HepG2 (cell line): Measurements from ENCODE around the gene NHLH2. TPM values are rescaled to one million over a fixed set of nuclear protein-coding genes. Genes with fewer than 3 reads are reported as not detected.

Source experiments
- ATAC-seq: fragments of 200-7000 bp; cut with Tn5 transposase; 3 replicates; pipeline ENCODE4 v1.9.1; 2020; ENCODE audit warnings: mild to moderate bottlenecking, moderate library complexity
- BruUV-seq: library from RNA; stranded (reverse); fragments of 400-500 nt; replicated peaks from 2 replicates; lab custom pipeline; 2021; lab: Mats Ljungman, UMichigan
- CTCF ChIA-PET: fragments of 300-600 bp; formaldehyde crosslinking; extraction: SDS; loops from one replicate; lab custom pipeline; 2021; ENCODE audit warnings: low total read pairs, inconsistent platforms, low intra/inter-chr PET ratio; lab: Yijun Ruan, JAX
- POLR2A ChIA-PET: fragments of 350-600 bp; sonication (Branson Sonifier 250); formaldehyde crosslinking; loops from one replicate; lab custom pipeline; 2020; ENCODE audit warnings: antibody characterized with exemption, inconsistent platforms; lab: Yijun Ruan, JAX
- DNase-seq: peaks from one replicate; pipeline ENCODE4 v3.0.0-alpha.2; 2015; ENCODE audit warnings: low spot score
- FAIRE-seq: peaks from 3 replicates; lab custom pipeline; 2011; peaks lifted over from hg19 to GRCh38; lab: Jason Lieb, UNC
- H2AFZ ChIP-seq: one replicate; pipeline ENCODE4 v1.6.1; 2011; ENCODE audit warnings: low read length, inconsistent platforms
- H3K27ac ChIP-seq: fragments of 300-600 bp; 3 replicates; pipeline ENCODE4 v1.8.0; 2011; ENCODE audit warnings: mixed run types, mild to moderate bottlenecking, mixed read lengths, low read length, inconsistent platforms; ENCODE audit not compliant: insufficient read depth; ENCODE audit errors: extremely low read length
- H3K27me3 ChIP-seq, 2 experiments: fragments of 200-600 bp in 1 of 2; 2 replicates in 1 of 2; 3 replicates in 1 of 2; pipeline versions ENCODE4 v1.6.0 to v1.8.0; 2011; ENCODE audit warnings: low read length in 2 of 2, mild to moderate bottlenecking in 2 of 2, moderate library complexity in 2 of 2, inconsistent platforms in 1 of 2; ENCODE audit not compliant: insufficient read depth in 2 of 2, control insufficient read depth in 1 of 2
- H3K36me3 ChIP-seq, 2 experiments: fragments of 200-600 bp in 1 of 2; replicated peaks in 1 of 2; 2 replicates in 1 of 2; 3 replicates in 1 of 2; pipeline versions ENCODE4 v1.5.1 to v1.8.0; 2011; ENCODE audit warnings: low read length in 2 of 2, inconsistent platforms in 1 of 2; ENCODE audit not compliant: insufficient read depth in 2 of 2, control insufficient read depth in 1 of 2
- H3K4me1 ChIP-seq: 2 replicates; pipeline ENCODE4 v1.5.1; 2012; ENCODE audit warnings: low read length, inconsistent platforms; ENCODE audit not compliant: insufficient read depth
- H3K4me2 ChIP-seq: 2 replicates; pipeline ENCODE4 v1.6.0; 2011; ENCODE audit warnings: low read depth, low read length, inconsistent platforms
- H3K4me3 ChIP-seq, 3 experiments: fragments of 200-600 bp in 1 of 3; sonication (generic), shearing (Covaris generic) in 1 of 3; replicated peaks in 1 of 3; 2 replicates each; pipeline ENCODE4 v1.5.1; 2011 to 2016; ENCODE audit warnings: low read length in 3 of 3, inconsistent platforms in 2 of 3, low read depth in 2 of 3, mild to moderate bottlenecking in 2 of 3, control low read depth in 1 of 3, mixed read lengths in 1 of 3; ENCODE audit not compliant: insufficient read depth in 1 of 3
- H3K79me2 ChIP-seq: one replicate; pipeline ENCODE4 v1.6.1; 2011; ENCODE audit warnings: low read length, inconsistent platforms; ENCODE audit not compliant: insufficient read depth
- H3K9ac ChIP-seq: 2 replicates; pipeline ENCODE4 v1.6.0; 2011; ENCODE audit warnings: mild to moderate bottlenecking, low read depth, low read length, inconsistent platforms; ENCODE audit not compliant: insufficient read depth
- H3K9me3 ChIP-seq: 2 replicates; pipeline ENCODE4 v1.5.1; 2012; ENCODE audit warnings: mild to moderate bottlenecking, low read length
- H4K20me1 ChIP-seq: 2 replicates; pipeline ENCODE4 v1.6.0; 2011; ENCODE audit warnings: inconsistent platforms, mild to moderate bottlenecking, low read length, moderate library complexity; ENCODE audit not compliant: insufficient read depth
- EZH2 ChIP-seq: conservative IDR thresholded peaks from 2 replicates; pipeline ENCODE4 v1.6.1; 2012; ENCODE audit warnings: mild to moderate bottlenecking, low read depth, low read length, moderate library complexity
- MAZ ChIP-seq, 2 experiments: sonication (generic) in 1 of 2; formaldehyde crosslinking in 1 of 2; IDR thresholded peaks; 2 replicates each; pipeline versions ENCODE4 v1.5.0 to v1.6.1; 2012 to 2020; ENCODE audit warnings: low read depth in 2 of 2, mild to moderate bottlenecking in 2 of 2, borderline replicate concordance in 1 of 2, improper control_type of control experiment in 1 of 2, low read length in 1 of 2, missing genetic modification reagents in 1 of 2, moderate library complexity in 1 of 2
- MLLT10 ChIP-seq: sonication (generic); formaldehyde crosslinking; IDR thresholded peaks from 2 replicates; pipeline ENCODE4 v1.4.0; 2020; ENCODE audit warnings: missing genetic modification reagents
- NFE2L2 ChIP-seq: fragments of 150-350 bp; IDR thresholded peaks from 2 replicates; pipeline ENCODE4 v1.6.1; 2014; ENCODE audit warnings: low read length
- ZC3H4 ChIP-seq: sonication (generic); formaldehyde crosslinking; IDR thresholded peaks from 2 replicates; pipeline ENCODE4 v1.4.0; 2020; ENCODE audit warnings: missing genetic modification reagents, borderline replicate concordance
- ZFP36 ChIP-seq: fragments of 150-350 bp; IDR thresholded peaks from 2 replicates; pipeline ENCODE4 v1.6.1; 2018; ENCODE audit warnings: borderline replicate concordance, low read length, low read depth; ENCODE audit not compliant: partially characterized antibody
- ZNF205 ChIP-seq: IDR thresholded peaks from 2 replicates; pipeline ENCODE4 v1.6.1; 2018; ENCODE audit warnings: missing biosample characterization, missing genetic modification reagents
- ZNF441 ChIP-seq: sonication (generic); formaldehyde crosslinking; IDR thresholded peaks from 2 replicates; pipeline ENCODE4 v1.7.0; 2021; ENCODE audit warnings: missing genetic modification reagents, borderline replicate concordance
- WGBS: methylation state at CpG from one replicate; pipeline ENCODE4 v1.1.6; 2017; ENCODE audit warnings: low lambda C conversion rate; 5-methylcytosine and 5-hydroxymethylcytosine counted together
- in situ Hi-C: cut with HindIII; loops from 2 replicates; pipeline ENCODE4 v1.10.0; 2017; ENCODE audit warnings: low pct_unique_long_range_greater_than_20kb; ENCODE audit not compliant: extremely low pct_ligation_motif_present
- intact Hi-C: fragments of 100-400 bp; cut with micrococcal nuclease; formaldehyde crosslinking; loops from one replicate; pipeline ENCODE4 v1.10.0; 2022; ENCODE audit not compliant: unreplicated experiment
- polyA plus RNA-seq, 8 experiments: library from polyadenylated mRNA; depleted of rRNA in 3 of 8; stranded (reverse) in 7 of 8; unstranded in 1 of 8; fragments of >200 nt; fragmentation: Illumina TruSeq in 4 of 8; extraction: Trizol in 4 of 8; gene quantifications; 2 replicates each; pipeline versions ENCODE4 v1.2.1 to v1.2.3, GENCODE V29; 2011 to 2016; ENCODE audit warnings: low read depth in 4 of 8, missing spikeins in 1 of 8, mixed read lengths in 1 of 8; ENCODE audit not compliant: insufficient read depth in 1 of 8
- total RNA-seq, 5 experiments: library from RNA; depleted of rRNA; stranded (reverse); fragments of >200 nt; fragmentation: Illumina TruSeq; extraction: Trizol; gene quantifications; 2 replicates each; pipeline ENCODE4 v1.2.3, GENCODE V29; 2016; ENCODE audit warnings: low read depth in 1 of 5
- TF ChIP-seq, protein P1 (sequence below): IDR thresholded peaks from 2 replicates; pipeline ENCODE4 v1.6.1; 2016
- TF ChIP-seq, protein P2 (sequence below): sonication (generic); formaldehyde crosslinking; IDR thresholded peaks from 2 replicates; pipeline ENCODE4 v1.8.0; 2022; ENCODE audit warnings: mild to moderate bottlenecking, missing genetic modification reagents, borderline replicate concordance
- TF ChIP-seq, protein P3 (sequence below): sonication (generic); formaldehyde crosslinking; IDR thresholded peaks from 2 replicates; pipeline ENCODE4 v1.9.0; 2022; ENCODE audit warnings: low read depth, missing genetic modification reagents
- TF ChIP-seq, protein P4 (sequence below): IDR thresholded peaks from 2 replicates; pipeline ENCODE4 v1.6.1; 2016; ENCODE audit warnings: missing biosample characterization, missing genetic modification reagents, low read depth

The NHLH2 gene
- total and polyA plus RNA-seq, 2 of the 13 experiments (the other 11 are each of a cell fraction or from before 2014, with no cell fraction given), result not detected

DNA sequence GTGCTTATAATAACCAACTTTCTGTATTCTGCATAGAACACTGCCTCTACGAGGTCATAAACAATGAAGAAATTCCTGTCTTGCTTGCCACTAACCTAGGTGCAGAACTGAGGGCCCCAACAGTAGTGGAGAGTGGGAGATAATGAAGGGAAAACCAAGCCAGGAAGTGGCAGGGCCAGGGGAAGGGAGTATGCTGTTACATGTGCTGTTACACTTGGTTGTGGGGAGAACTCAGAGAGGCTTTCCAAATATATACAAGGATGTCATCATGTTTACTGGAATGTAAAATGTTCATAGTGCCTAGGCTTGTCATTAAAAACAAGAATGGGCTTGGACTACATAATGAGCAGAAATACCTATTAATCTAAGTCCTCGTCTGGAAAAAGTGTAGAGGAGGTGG, 31.1 kb downstream of the NHLH2 start:
- intact Hi-C loops, result no loop called here
- no peak for ATAC-seq
- no peaks in the 10 kb centered on the region for H3K79me2 ChIP-seq
- DNase-seq, result no peak
- H3K9ac ChIP-seq, result no peak overlapping the region
- in situ Hi-C loops, result loop anchor here (5.0 kb wide), 1 partner anchor 172 kb away; no protein-coding TSS in a partner anchor
- no peak for FAIRE-seq
- ChIA-PET POLR2A (no interaction called here), CTCF (no interaction called here)
- BruUV-seq, result no TSS peak
- no peaks in the 10 kb centered on the region for H3K36me3 ChIP-seq
- no peak overlapping the region for H3K27ac ChIP-seq
- no peak overlapping the region for H2AFZ ChIP-seq
- peaks cover 7% of the 10 kb centered on the region; the same call in 1 of the 2 replicates for H3K4me1 ChIP-seq
- TF ChIP-seq ZC3H4, result no peak
- TF ChIP-seq, protein P1, sequence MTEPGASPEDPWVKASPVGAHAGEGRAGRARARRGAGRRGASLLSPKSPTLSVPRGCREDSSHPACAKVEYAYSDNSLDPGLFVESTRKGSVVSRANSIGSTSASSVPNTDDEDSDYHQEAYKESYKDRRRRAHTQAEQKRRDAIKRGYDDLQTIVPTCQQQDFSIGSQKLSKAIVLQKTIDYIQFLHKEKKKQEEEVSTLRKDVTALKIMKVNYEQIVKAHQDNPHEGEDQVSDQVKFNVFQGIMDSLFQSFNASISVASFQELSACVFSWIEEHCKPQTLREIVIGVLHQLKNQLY (CRISPR knock-in tag), result no peak
- no peak for TF ChIP-seq EZH2
- TF ChIP-seq, protein P2, sequence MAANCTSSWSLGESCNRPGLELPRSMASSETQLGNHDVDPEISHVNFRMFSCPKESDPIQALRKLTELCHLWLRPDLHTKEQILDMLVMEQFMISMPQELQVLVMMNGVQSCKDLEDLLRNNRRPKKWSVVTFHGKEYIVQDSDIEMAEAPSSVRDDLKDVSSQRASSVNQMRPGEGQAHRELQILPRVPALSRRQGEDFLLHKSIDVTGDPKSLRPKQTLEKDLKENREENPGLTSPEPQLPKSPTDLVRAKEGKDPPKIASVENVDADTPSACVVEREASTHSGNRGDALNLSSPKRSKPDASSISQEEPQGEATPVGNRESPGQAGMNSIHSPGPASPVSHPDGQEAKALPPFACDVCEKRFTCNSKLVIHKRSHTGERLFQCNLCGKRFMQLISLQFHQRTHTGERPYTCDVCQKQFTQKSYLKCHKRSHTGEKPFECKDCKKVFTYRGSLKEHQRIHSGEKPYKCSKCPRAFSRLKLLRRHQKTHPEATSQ (CRISPR knock-in tag), result no peak
- no peak for TF ChIP-seq ZNF205 (CRISPR knock-in tag)
- TF ChIP-seq MAZ (IDR thresholded peaks at IDR 0.05; ENCODE audit: borderline replicate concordance, low read depth, low read length), result no peak
- no peak for TF ChIP-seq MAZ (CRISPR knock-in tag; IDR thresholded peaks at IDR 0.05; ENCODE audit: low read depth)
- TF ChIP-seq NFE2L2, result no peak
- TF ChIP-seq ZFP36, result no peak
- TF ChIP-seq, protein P3, sequence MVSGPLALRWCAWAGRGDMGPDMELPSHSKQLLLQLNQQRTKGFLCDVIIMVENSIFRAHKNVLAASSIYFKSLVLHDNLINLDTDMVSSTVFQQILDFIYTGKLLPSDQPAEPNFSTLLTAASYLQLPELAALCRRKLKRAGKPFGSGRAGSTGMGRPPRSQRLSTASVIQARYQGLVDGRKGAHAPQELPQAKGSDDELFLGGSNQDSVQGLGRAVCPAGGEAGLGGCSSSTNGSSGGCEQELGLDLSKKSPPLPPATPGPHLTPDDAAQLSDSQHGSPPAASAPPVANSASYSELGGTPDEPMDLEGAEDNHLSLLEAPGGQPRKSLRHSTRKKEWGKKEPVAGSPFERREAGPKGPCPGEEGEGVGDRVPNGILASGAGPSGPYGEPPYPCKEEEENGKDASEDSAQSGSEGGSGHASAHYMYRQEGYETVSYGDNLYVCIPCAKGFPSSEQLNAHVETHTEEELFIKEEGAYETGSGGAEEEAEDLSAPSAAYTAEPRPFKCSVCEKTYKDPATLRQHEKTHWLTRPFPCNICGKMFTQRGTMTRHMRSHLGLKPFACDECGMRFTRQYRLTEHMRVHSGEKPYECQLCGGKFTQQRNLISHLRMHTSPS (CRISPR knock-in tag), result no peak
- TF ChIP-seq, protein P4, sequence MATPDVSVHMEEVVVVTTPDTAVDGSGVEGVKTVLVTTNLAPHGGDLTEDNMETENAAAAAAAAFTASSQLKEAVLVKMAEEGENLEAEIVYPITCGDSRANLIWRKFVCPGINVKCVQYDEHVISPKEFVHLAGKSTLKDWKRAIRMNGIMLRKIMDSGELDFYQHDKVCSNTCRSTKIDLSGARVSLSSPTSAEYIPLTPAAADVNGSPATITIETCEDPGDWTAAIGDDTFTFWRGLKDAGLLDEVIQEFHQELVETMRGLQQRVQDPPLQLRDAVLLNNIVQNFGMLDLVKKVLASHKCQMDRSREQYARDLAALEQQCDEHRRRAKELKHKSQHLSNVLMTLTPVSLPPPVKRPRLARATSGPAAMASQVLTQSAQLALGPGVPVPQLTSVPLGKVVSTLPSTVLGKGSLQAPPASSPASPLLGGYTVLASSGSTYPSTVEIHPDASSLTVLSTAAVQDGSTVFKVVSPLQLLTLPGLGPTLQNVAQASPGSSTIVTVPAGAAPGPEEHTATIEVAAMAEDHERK (CRISPR knock-in tag), result no peak
- TF ChIP-seq MLLT10, result no peak
- TF ChIP-seq ZNF441, result no peak
- no peak overlapping the region for H3K4me3 ChIP-seq
- H3K4me2 ChIP-seq, result no peak overlapping the region
- no peaks in the 10 kb centered on the region for H3K27me3 ChIP-seq
- H3K9me3 ChIP-seq, result no peaks in the 10 kb centered on the region
- no peaks in the 10 kb centered on the region for H4K20me1 ChIP-seq
- 11% methylated on average over 2 of the region's 2 CpGs for WGBS
